GM19372 (cell line): ENCODE data around the gene TBX19.

ENCODE experiments used
- ATAC-seq: cut with Tn5 transposase; IDR thresholded peaks from one replicate; pipeline ENCODE4 v1.9.1; 2021; ENCODE audit warnings: mild to moderate bottlenecking, low read depth, moderate library complexity; ENCODE audit not compliant: unreplicated experiment

The TBX19 gene

GRCh38 chr1:168280296-168280927 is at the start of gene TBX19:
Gene TBX19 (plus strand): TSS chr1:168280877. CDS start chr1:168281091, 214 bp downstream.
- ATAC-seq: no peak

- ATAC-seq: no peak
Measured at GRCh38 chr1:168234846-168235547, 45.7 kb upstream of the TBX19 start.

- no peak for ATAC-seq
Measured at GRCh38 chr1:168235548-168235885, 45.2 kb upstream of the TBX19 start.

GRCh38 chr1:168235937-168236336 is 44.7 kb upstream of the TBX19 start:
- ATAC-seq: no peak

GRCh38 chr1:168236836-168237611 is 43.7 kb upstream of the TBX19 start:
- ATAC-seq: no peak

- ATAC-seq: no peak
Measured at GRCh38 chr1:168243198-168243597, 37.5 kb upstream of the TBX19 start.

GRCh38 chr1:168243636-168244212 is 37.0 kb upstream of the TBX19 start:
- no peak for ATAC-seq

- ATAC-seq: no peak
Measured at GRCh38 chr1:168245042-168245441, 35.6 kb upstream of the TBX19 start.

- ATAC-seq: no peak
Measured at GRCh38 chr1:168246506-168246905, 34.2 kb upstream of the TBX19 start.

- no peak for ATAC-seq
Measured at GRCh38 chr1:168252204-168252733, 28.4 kb upstream of the TBX19 start.

- no peak for ATAC-seq
Measured at GRCh38 chr1:168256164-168256563, 24.5 kb upstream of the TBX19 start.

- ATAC-seq: no peak
Measured at GRCh38 chr1:168257397-168257796, 23.3 kb upstream of the TBX19 start.

- no peak for ATAC-seq
Measured at GRCh38 chr1:168259567-168259966, 21.1 kb upstream of the TBX19 start.

- no peak for ATAC-seq
Measured at GRCh38 chr1:168260393-168260792, 20.3 kb upstream of the TBX19 start.

GRCh38 chr1:168261390-168261789 is 19.3 kb upstream of the TBX19 start:
- ATAC-seq: no peak

GRCh38 chr1:168263130-168263529 is 17.5 kb upstream of the TBX19 start:
- ATAC-seq: no peak

- ATAC-seq: no peak
Measured at GRCh38 chr1:168264296-168264695, 16.4 kb upstream of the TBX19 start.

GRCh38 chr1:168265596-168265995 is 15.1 kb upstream of the TBX19 start:
- ATAC-seq: no peak

- no peak for ATAC-seq
Measured at GRCh38 chr1:168266644-168267186, 14.0 kb upstream of the TBX19 start.

- no peak for ATAC-seq
Measured at GRCh38 chr1:168271636-168272035, 9.0 kb upstream of the TBX19 start.

- ATAC-seq: no peak
Measured at GRCh38 chr1:168273575-168273974, 7.1 kb upstream of the TBX19 start.
